GM12878 (cell line): ENCODE measurements around the gene FAXC. TPM values are rescaled to one million over a fixed set of nuclear protein-coding genes. Genes with fewer than 3 reads are reported as not detected.

Experiments
- ATAC-seq: fragments of 200-7000 bp; cut with Tn5 transposase; 3 replicates; pipeline ENCODE4 v1.9.1; 2020; ENCODE audit warnings: mild to moderate bottlenecking, moderate library complexity
- BruUV-seq: library from RNA; stranded (reverse); fragments of 400-500 nt; replicated peaks from 2 replicates; lab custom pipeline; 2021; lab: Mats Ljungman, UMichigan
- CTCF ChIA-PET: fragments of 300-600 bp; sonication (Branson Sonifier 250); formaldehyde crosslinking; extraction: SDS; loops from one replicate; lab custom pipeline; 2021; ENCODE audit warnings: inconsistent platforms; lab: Yijun Ruan, JAX
- POLR2A ChIA-PET: fragments of 350-600 bp; formaldehyde crosslinking; extraction: SDS; loops from one replicate; lab custom pipeline; 2021; ENCODE audit warnings: inconsistent platforms; lab: Charles Lee
- RAD21 ChIA-PET: fragments of 300-600 bp; sonication (Branson Sonifier 250); formaldehyde crosslinking; loops from one replicate; lab custom pipeline; 2023; ENCODE audit warnings: antibody characterized with exemption; ENCODE audit not compliant: unreplicated experiment; lab: Charles Lee
- SMC1A ChIA-PET: fragments of 300-600 bp; sonication (Branson Sonifier 250); formaldehyde crosslinking; loops from one replicate; lab custom pipeline; 2023; ENCODE audit not compliant: unreplicated experiment, uncharacterized antibody; lab: Charles Lee
- DNase-seq: peaks from one replicate; pipeline ENCODE4 v3.0.0-alpha.2; 2011; ENCODE audit warnings: low read depth, low spot score
- FAIRE-seq: peaks from 3 replicates; lab custom pipeline; 2011; peaks lifted over from hg19 to GRCh38; lab: Jason Lieb, UNC
- H2AFZ ChIP-seq: 2 replicates; pipeline ENCODE4 v1.6.0; 2011; ENCODE audit warnings: low read depth, low read length, control low read depth; ENCODE audit not compliant: control insufficient read depth
- H3K27ac ChIP-seq: 2 replicates; pipeline ENCODE4 v1.5.1; 2011; ENCODE audit warnings: control low read depth; ENCODE audit not compliant: control insufficient read depth, insufficient read depth
- H3K27me3 ChIP-seq, 2 experiments: replicated peaks in 1 of 2; 2 replicates each; pipeline versions ENCODE4 v1.6.0 to v1.6.1; 2011; ENCODE audit warnings: low read length in 1 of 2; ENCODE audit not compliant: control insufficient read depth in 2 of 2, insufficient read depth in 2 of 2
- H3K36me3 ChIP-seq, 2 experiments: 2 replicates each; pipeline ENCODE4 v1.5.1; 2011; ENCODE audit warnings: low read length in 1 of 2; ENCODE audit not compliant: control insufficient read depth in 2 of 2, insufficient read depth in 2 of 2
- H3K4me1 ChIP-seq: 2 replicates; pipeline ENCODE4 v1.6.1; 2011; ENCODE audit warnings: mild to moderate bottlenecking, low read length, moderate library complexity, mixed read lengths; ENCODE audit not compliant: control insufficient read depth, insufficient read depth
- H3K4me2 ChIP-seq: 2 replicates; pipeline ENCODE4 v1.6.0; 2011; ENCODE audit warnings: control low read depth; ENCODE audit not compliant: control insufficient read depth, insufficient read depth
- H3K4me3 ChIP-seq: fragments of 200-600 bp; sonication (generic); 2 replicates; pipeline ENCODE4 v1.5.1; 2016
- H3K79me2 ChIP-seq: 2 replicates; pipeline ENCODE4 v1.6.0; 2011; ENCODE audit warnings: low read length; ENCODE audit not compliant: control insufficient read depth, insufficient read depth
- H3K9ac ChIP-seq: 2 replicates; pipeline ENCODE4 v1.8.0; 2011; ENCODE audit warnings: low read length, control low read depth, mixed read lengths; ENCODE audit not compliant: control insufficient read depth, insufficient read depth
- H3K9me3 ChIP-seq: replicated peaks from 3 replicates; pipeline ENCODE4 v1.5.1; 2011; ENCODE audit warnings: mild to moderate bottlenecking, low read length; ENCODE audit not compliant: control insufficient read depth, insufficient read depth
- H4K20me1 ChIP-seq: 2 replicates; pipeline ENCODE4 v1.6.0; 2011; ENCODE audit not compliant: control insufficient read depth, insufficient read depth
- BHLHE40 ChIP-seq, 2 experiments: fragments of 450-650 bp in 1 of 2; IDR thresholded peaks; 2 replicates each; pipeline ENCODE4 v1.6.1; 2011 to 2017; ENCODE audit warnings: low read depth in 2 of 2, borderline replicate concordance in 1 of 2, improper control_type of control experiment in 1 of 2, low read length in 1 of 2, mild to moderate bottlenecking in 1 of 2
- EZH2 ChIP-seq: IDR thresholded peaks from 2 replicates; pipeline ENCODE4 v1.6.1; 2012; ENCODE audit warnings: low read depth, mild to moderate bottlenecking, control low read depth, inconsistent platforms, low read length, borderline replicate concordance; ENCODE audit not compliant: control insufficient read depth
- KLF5 ChIP-seq: fragments of 450-650 bp; IDR thresholded peaks from 2 replicates; pipeline ENCODE4 v1.6.1; 2014; ENCODE audit warnings: mild to moderate bottlenecking; ENCODE audit not compliant: partially characterized antibody
- MEF2B ChIP-seq: fragments of 450-650 bp; IDR thresholded peaks from 2 replicates; pipeline ENCODE4 v1.6.1; 2018; ENCODE audit warnings: mild to moderate bottlenecking, moderate library complexity; ENCODE audit not compliant: partially characterized antibody, poor library complexity, severe bottlenecking
- POLR2AphosphoS5 ChIP-seq: IDR thresholded peaks from 2 replicates; pipeline ENCODE4 v1.6.1; 2011; ENCODE audit warnings: mild to moderate bottlenecking, low read length, inconsistent platforms
- SUPT20H ChIP-seq: IDR thresholded peaks from 2 replicates; pipeline ENCODE4 v1.6.1; 2011; ENCODE audit warnings: low read depth, mild to moderate bottlenecking, low read length, moderate library complexity, borderline replicate concordance; ENCODE audit not compliant: control insufficient read depth
- TBL1XR1 ChIP-seq: IDR thresholded peaks from 2 replicates; pipeline ENCODE4 v1.6.1; 2012; ENCODE audit warnings: low read depth, low read length, improper control_type of control experiment
- YY1 ChIP-seq: IDR thresholded peaks from 2 replicates; pipeline ENCODE4 v1.6.1; 2011; ENCODE audit warnings: low read depth, mild to moderate bottlenecking, low read length
- WGBS: methylation state at CpG from one replicate; pipeline ENCODE4 v1.1.6; 2016; ENCODE audit warnings: low lambda C conversion rate; ENCODE audit not compliant: insufficient replicate concordance, insufficient coverage; ENCODE audit errors: missing lambda C conversion rate; 5-methylcytosine and 5-hydroxymethylcytosine counted together
- in situ Hi-C: fragments of 300-500 bp; cut with MboI; formaldehyde crosslinking; loops from 9 replicates; pipeline ENCODE4 v1.14.3; 2018; ENCODE audit warnings: mixed read lengths
- intact Hi-C: fragments of 100-400 bp; cut with micrococcal nuclease; formaldehyde crosslinking; loops from one replicate; pipeline ENCODE4 v1.14.2; 2022; ENCODE audit not compliant: unreplicated experiment
- polyA plus RNA-seq, 11 experiments: library from polyadenylated mRNA; depleted of rRNA in 4 of 11; unstranded in 6 of 11; stranded (reverse) in 5 of 11; fragments of >200 nt; fragmentation: Nextera tagmentation in 4 of 11; fragmentation: Illumina TruSeq in 1 of 11; extraction: Ambion mirVana in 4 of 11; extraction: Trizol in 1 of 11; gene quantifications; 1 replicate in 1 of 11; 2 replicates in 10 of 11; pipeline versions ENCODE4 v1.2.1 to v1.2.3, GENCODE V29; 2011 to 2016; ENCODE audit warnings: inconsistent platforms in 2 of 11, missing spikeins in 2 of 11, low read depth in 1 of 11
- total RNA-seq, 4 experiments: library from RNA; depleted of rRNA in 3 of 4; stranded (reverse); fragments of >200 nt in 3 of 4; fragmentation: Illumina TruSeq in 1 of 4; extraction: Trizol in 1 of 4; gene quantifications; 2 replicates each; pipeline versions ENCODE4 v1.2.1 to v1.2.3, GENCODE V29; 2013 to 2021
- TF ChIP-seq, protein P1 (sequence below): fragments of 450-650 bp; IDR thresholded peaks from 2 replicates; pipeline ENCODE4 v1.6.1; 2016; ENCODE audit warnings: mild to moderate bottlenecking
- TF ChIP-seq, protein P2 (sequence below): fragments of 150-350 bp; IDR thresholded peaks from 2 replicates; pipeline ENCODE4 v1.6.1; 2014; ENCODE audit warnings: mild to moderate bottlenecking, low read depth, low read length

The FAXC gene
- total and polyA plus RNA-seq, 10 of the 15 experiments (the other 5 are each of a cell fraction or from before 2014, with no cell fraction given), result not detected

DNA sequence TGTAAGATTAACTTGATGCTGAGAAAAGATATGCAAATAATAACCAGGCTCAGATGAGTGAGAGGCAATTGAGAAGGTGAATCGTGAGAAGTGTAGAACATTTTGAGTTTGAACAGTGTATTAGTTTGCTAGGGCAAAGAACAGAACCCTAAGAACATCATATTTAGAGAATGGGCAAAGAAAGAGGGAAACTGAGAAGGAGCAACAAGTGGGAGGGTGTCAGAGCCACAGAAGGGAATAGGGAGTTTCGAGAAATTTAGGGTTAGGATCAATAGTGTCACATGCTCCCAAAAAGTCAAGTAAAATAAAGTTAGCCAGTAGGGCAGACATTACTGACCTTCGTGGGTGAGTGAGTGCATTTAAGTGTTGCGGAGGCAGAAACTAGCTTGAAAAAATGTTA is 5.5 kb upstream of the FAXC start:
- ChIA-PET SMC1A (no interaction called here), POLR2A (no interaction called here), RAD21 (no interaction called here), CTCF (no interaction called here)
- no peak overlapping the region for H3K4me3 ChIP-seq
- H3K27me3 ChIP-seq, result peaks cover 0 to 3% of the 10 kb centered on the region in 2 experiments; a peak in 2 of 4 replicates
- no peak for FAIRE-seq
- no TSS peak for BruUV-seq
- H3K4me1 ChIP-seq, result no peaks in the 10 kb centered on the region
- intact Hi-C loops (no loop called here), in situ Hi-C loops (no loop called here)
- no peaks in the 10 kb centered on the region for H4K20me1 ChIP-seq
- no peaks in the 10 kb centered on the region for H3K79me2 ChIP-seq
- no peaks in the 10 kb centered on the region for H3K9me3 ChIP-seq
- 49% methylated on average over 4 of the region's 4 CpGs for WGBS
- H3K36me3 ChIP-seq, result no peaks in the 10 kb centered on the region
- H3K27ac ChIP-seq, result no peak overlapping the region
- DNase-seq, result no peak
- no peak for ATAC-seq
- no peak overlapping the region for H3K9ac ChIP-seq
- no peak overlapping the region for H2AFZ ChIP-seq
- no peak for TF ChIP-seq EZH2
- TF ChIP-seq BHLHE40 (IDR thresholded peaks at IDR 0.05; ENCODE audit: borderline replicate concordance in 1 of 2, low read depth in 2 of 2, low read length in 1 of 2), result no peak
- TF ChIP-seq, protein P1, sequence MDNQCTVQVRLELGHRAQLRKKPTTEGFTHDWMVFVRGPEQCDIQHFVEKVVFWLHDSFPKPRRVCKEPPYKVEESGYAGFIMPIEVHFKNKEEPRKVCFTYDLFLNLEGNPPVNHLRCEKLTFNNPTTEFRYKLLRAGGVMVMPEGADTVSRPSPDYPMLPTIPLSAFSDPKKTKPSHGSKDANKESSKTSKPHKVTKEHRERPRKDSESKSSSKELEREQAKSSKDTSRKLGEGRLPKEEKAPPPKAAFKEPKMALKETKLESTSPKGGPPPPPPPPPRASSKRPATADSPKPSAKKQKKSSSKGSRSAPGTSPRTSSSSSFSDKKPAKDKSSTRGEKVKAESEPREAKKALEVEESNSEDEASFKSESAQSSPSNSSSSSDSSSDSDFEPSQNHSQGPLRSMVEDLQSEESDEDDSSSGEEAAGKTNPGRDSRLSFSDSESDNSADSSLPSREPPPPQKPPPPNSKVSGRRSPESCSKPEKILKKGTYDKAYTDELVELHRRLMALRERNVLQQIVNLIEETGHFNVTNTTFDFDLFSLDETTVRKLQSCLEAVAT, result no peak
- TF ChIP-seq MEF2B, result no peak
- TF ChIP-seq TBL1XR1, result no peak
- no peak for TF ChIP-seq YY1
- TF ChIP-seq POLR2AphosphoS5, result no peak
- TF ChIP-seq KLF5, result no peak
- TF ChIP-seq, protein P2, sequence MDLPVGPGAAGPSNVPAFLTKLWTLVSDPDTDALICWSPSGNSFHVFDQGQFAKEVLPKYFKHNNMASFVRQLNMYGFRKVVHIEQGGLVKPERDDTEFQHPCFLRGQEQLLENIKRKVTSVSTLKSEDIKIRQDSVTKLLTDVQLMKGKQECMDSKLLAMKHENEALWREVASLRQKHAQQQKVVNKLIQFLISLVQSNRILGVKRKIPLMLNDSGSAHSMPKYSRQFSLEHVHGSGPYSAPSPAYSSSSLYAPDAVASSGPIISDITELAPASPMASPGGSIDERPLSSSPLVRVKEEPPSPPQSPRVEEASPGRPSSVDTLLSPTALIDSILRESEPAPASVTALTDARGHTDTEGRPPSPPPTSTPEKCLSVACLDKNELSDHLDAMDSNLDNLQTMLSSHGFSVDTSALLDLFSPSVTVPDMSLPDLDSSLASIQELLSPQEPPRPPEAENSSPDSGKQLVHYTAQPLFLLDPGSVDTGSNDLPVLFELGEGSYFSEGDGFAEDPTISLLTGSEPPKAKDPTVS, result no peak
- no peak for TF ChIP-seq SUPT20H
- H3K4me2 ChIP-seq, result no peak overlapping the region
